Measurements from ENCODE around the gene GPR37.

DNA sequence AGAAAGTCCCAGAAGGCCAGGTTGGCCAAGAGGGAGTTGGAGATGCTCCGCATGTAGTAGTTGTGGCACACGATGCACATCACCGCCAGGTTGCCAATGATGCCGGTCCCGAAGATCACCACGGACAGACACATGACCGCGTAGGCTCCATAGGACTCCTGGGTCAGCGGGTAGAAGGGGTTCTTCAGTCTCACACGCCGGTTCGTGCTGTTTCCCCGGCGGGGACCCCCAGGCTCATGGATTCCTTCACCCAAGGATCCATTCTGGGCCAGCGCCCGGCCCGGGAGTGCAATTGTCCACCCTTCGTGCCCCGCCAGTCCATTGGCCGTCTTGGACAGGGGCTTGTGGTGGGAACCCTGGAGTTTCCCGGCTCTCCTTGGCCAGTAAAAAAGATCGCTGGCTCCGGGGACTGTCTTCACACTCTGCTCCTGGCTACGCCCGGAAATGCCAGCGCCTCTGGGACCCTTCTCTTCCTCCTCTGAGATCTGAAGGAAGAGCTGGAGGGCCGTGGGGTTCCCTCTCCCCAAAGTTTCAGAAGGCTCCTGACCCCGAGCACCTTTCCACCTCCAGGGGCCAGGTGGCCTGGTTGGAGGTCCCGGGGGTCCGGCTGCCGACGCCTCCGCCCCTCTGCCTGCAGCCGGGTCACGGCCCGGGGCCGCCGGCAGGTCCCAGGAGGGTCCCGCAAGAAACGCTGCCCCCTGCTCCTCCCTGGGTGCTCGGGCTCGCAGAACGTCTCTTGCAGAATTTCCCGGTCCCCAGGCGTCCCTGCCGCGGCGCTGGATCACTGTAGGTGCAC, 1.3 kb downstream of the GPR37 start:
- no peak for TF ChIP-seq POLR2A (IDR thresholded peaks at IDR 0.05)
- TF ChIP-seq EP300 (IDR thresholded peaks at IDR 0.05) = no peak

Data from upper lobe of left lung (tissue), 4 donors.